Endothelial cell (in vitro differentiated cells): ENCODE measurements around the gene FAM229B. TPM values are rescaled to one million over a fixed set of nuclear protein-coding genes. Genes with fewer than 3 reads are reported as not detected.

Experiments used
- DNase-seq: peaks from one replicate; pipeline ENCODE4 v3.0.0; 2021; ENCODE audit warnings: low spot score
- H3K27ac Mint-ChIP-seq: one replicate; pipeline ENCODE4 v1.8.0; 2021; ENCODE audit warnings: mixed read lengths, inconsistent platforms; ENCODE audit not compliant: unreplicated experiment
- H3K27me3 Mint-ChIP-seq: one replicate; pipeline ENCODE4 v1.8.0; 2021; ENCODE audit warnings: mild to moderate bottlenecking, moderate library complexity, mixed read lengths, inconsistent platforms; ENCODE audit not compliant: unreplicated experiment
- H3K36me3 Mint-ChIP-seq: one replicate; pipeline ENCODE4 v1.8.0; 2021; ENCODE audit warnings: mild to moderate bottlenecking, low read depth, mixed read lengths, inconsistent platforms; ENCODE audit not compliant: unreplicated experiment
- H3K4me1 Mint-ChIP-seq: one replicate; pipeline ENCODE4 v1.8.0; 2021; ENCODE audit warnings: mild to moderate bottlenecking, mixed read lengths, inconsistent platforms; ENCODE audit not compliant: unreplicated experiment
- H3K4me3 Mint-ChIP-seq: one replicate; pipeline ENCODE4 v1.8.0; 2021; ENCODE audit warnings: mild to moderate bottlenecking, mixed read lengths, inconsistent platforms; ENCODE audit not compliant: unreplicated experiment
- H3K9me3 Mint-ChIP-seq: one replicate; pipeline ENCODE4 v1.8.0; 2021; ENCODE audit warnings: mixed read lengths, inconsistent platforms; ENCODE audit not compliant: unreplicated experiment
- long read RNA-seq: library from polyadenylated mRNA; unstranded; transcript quantifications from one replicate; pipeline ENCODE4 v2.0.0, GENCODE V29; 2020; ENCODE audit not compliant: unreplicated experiment
- total RNA-seq: library from RNA; stranded (reverse); fragmentation: NEBNext Ultra II Directional; extraction: Animal tissue kit (Norgen Biotek cat#: 25700); gene quantifications from one replicate; pipeline ENCODE4 v1.2.1, GENCODE V29; 2021; ENCODE audit not compliant: unreplicated experiment
- TF ChIP-seq, protein P1 (sequence below): fragments of 200-600 bp; sonication (generic); IDR thresholded peaks from one replicate; pipeline ENCODE4 v1.5.0; 2021; ENCODE audit warnings: antibody characterized with exemption; ENCODE audit not compliant: unreplicated experiment

Gene FAM229B, protein sequence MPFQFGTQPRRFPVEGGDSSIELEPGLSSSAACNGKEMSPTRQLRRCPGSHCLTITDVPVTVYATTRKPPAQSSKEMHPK
- 20.9 TPM for total RNA-seq
- long read RNA-seq, transcript FAM229B-201 (4 exons, 2,543 nt): major isoform, 9 of 13 reads
- long read RNA-seq, partial matches to known transcripts: 0 of 13 reads
- long read RNA-seq, other reads (novel, unspliced or antisense): 4 of 13 reads

DNA sequence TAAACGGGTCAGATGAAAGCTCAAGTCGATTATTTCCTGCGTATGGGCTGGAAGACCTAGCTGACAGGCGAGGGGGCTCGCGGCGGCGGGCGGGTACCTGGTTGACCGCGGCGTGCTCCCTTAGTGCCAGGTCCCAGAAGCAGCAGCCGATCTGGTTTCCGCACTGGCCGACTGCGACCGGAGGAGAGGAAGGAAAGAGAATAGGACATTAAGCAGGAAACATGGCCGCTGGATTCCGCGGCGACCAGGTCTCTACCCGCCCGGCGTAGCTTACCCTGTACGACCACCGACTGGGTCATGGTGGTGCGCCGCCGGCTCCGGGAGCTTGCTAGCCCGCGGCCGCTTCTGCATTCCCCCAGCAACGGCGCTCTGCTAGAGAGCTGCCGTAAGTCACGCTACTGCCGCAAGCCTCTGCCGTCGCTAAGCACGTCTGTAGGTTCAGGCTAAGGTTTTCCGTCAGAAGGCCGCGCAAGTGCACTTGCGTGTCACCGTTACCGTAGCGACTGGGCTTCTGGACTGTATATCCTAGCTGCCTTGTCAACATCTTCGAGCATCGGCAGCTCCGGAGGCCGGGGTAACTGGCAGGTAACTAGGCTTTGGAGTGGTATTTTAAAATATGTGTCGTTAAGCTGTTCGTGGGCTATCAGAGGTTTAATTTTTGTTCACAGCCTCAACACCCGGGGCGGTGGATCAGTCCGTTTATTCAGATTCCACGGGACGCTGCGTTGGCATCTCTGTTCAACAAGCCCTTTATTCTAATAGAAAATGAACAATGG, at the start of gene FAM229B, which contains the start of gene TUBE1:
TSS of gene FAM229B (plus strand) at position 456 of the 776 bp plus-strand sequence. CDS start 11,693 bp downstream, outside the sequence.
TSS of gene TUBE1 (minus strand) at position 347 of the 776 bp plus-strand sequence. CDS start at position 299, 48 bp downstream.
- peaks cover 2% of the 10 kb centered on the region for H3K4me1 Mint-ChIP-seq
- H3K27ac Mint-ChIP-seq: no peak within 1 kb of the TSS
- TF ChIP-seq, protein P1, sequence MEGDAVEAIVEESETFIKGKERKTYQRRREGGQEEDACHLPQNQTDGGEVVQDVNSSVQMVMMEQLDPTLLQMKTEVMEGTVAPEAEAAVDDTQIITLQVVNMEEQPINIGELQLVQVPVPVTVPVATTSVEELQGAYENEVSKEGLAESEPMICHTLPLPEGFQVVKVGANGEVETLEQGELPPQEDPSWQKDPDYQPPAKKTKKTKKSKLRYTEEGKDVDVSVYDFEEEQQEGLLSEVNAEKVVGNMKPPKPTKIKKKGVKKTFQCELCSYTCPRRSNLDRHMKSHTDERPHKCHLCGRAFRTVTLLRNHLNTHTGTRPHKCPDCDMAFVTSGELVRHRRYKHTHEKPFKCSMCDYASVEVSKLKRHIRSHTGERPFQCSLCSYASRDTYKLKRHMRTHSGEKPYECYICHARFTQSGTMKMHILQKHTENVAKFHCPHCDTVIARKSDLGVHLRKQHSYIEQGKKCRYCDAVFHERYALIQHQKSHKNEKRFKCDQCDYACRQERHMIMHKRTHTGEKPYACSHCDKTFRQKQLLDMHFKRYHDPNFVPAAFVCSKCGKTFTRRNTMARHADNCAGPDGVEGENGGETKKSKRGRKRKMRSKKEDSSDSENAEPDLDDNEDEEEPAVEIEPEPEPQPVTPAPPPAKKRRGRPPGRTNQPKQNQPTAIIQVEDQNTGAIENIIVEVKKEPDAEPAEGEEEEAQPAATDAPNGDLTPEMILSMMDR: no peak
- no peaks in the 10 kb centered on the region for H3K9me3 Mint-ChIP-seq
- H3K27me3 Mint-ChIP-seq: no peaks in the 10 kb centered on the region
- no peaks in the 10 kb centered on the region for H3K36me3 Mint-ChIP-seq
- H3K4me3 Mint-ChIP-seq: no peak within 1 kb of the TSS
- peak; percentile 84 for DNase-seq

DNA sequence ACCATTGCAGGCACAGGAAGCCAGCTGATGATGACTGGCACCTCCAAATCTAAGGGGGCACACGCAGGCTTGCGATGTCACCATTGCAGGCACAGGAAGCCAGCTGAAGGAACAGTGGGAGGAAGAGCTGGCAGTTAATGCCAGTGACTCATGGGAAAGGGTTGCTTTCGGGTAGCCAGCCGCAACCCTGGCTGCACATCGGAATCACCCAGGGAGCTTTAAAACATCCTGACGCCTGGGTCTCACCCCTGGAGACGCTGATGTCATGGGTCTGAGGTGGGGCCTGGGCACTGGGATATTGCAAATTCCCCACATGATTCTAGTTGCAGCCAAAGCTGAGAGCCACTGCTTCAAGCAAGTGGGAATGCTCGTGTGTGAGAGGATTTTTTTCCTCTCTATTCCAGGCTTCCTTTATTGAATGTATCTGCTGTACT, 49.6 kb upstream of the FAM229B start:
- DNase-seq: no peak
- H3K27me3 Mint-ChIP-seq: peaks cover 2% of the 10 kb centered on the region
- H3K27ac Mint-ChIP-seq: no peak overlapping the region
- peaks cover 46% of the 10 kb centered on the region for H3K4me1 Mint-ChIP-seq
- no peak overlapping the region for H3K4me3 Mint-ChIP-seq
- TF ChIP-seq, protein P1: no peak
- H3K9me3 Mint-ChIP-seq: no peaks in the 10 kb centered on the region
- no peaks in the 10 kb centered on the region for H3K36me3 Mint-ChIP-seq

DNA sequence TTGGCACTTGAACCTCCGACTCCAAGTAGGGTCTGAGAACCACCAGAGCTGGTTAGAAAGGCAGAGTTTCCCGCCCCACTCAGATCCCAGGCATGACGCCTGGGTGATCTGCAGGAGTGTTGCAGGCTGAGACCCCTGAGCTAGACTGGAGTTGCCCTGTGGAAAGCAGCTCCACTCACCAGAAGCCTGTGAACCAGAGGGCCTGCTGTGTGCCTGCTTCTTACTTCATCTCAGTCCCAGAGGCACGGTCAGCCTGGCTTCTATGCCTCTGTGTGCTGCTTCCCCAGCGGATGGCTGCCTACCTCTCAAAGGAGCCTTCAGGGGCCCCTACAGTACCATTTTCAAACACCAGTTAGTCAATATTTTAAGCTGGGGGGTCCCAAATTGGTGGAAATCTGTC, 49.1 kb upstream of the FAM229B start:
- Mint-ChIP-seq H3K9me3 (no peaks in the 10 kb centered on the region), H3K4me1 (peaks cover 49% of the 10 kb centered on the region), H3K4me3 (no peak overlapping the region), H3K36me3 (no peaks in the 10 kb centered on the region), H3K27ac (no peak overlapping the region), H3K27me3 (peaks cover 2% of the 10 kb centered on the region)
- TF ChIP-seq, protein P1: no peak
- DNase-seq: no peak

DNA sequence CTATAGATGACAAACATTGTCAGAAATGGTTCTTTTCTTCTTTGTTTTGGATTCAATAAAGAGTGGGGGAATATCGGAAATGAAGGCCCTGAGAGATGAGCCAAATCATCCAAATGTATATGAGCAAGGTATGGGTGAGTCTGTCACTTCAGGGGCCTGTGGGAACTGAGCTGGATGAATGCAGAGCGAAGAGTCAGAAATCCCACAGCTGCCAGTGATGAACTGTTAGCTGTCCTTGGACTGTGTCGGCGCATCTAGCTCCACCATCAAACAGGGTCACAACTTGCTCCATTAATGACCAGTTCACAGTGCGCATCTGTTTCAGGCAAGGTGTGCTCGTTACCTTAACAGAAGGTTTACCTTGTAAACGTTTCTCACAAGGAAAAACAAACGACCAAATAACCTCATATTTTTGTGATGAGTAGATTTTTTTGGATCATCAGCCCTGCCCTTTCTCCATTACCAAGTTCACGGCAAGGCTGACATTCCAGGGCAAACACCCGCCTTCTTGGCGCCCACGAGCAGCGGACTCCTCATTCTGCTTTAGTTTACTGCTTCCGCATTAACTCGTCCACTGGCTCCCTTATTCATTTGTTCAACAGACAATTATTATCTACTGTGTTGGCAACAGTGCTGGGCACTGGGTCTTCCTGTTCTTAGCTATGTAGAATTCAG, 48.5 kb upstream of the FAM229B start:
- Mint-ChIP-seq H3K27me3 (peaks cover 2% of the 10 kb centered on the region), H3K36me3 (no peaks in the 10 kb centered on the region), H3K4me3 (no peak overlapping the region), H3K4me1 (peaks cover 48% of the 10 kb centered on the region), H3K9me3 (no peaks in the 10 kb centered on the region), H3K27ac (no peak overlapping the region)
- TF ChIP-seq, protein P1: no peak
- DNase-seq: no peak

DNA sequence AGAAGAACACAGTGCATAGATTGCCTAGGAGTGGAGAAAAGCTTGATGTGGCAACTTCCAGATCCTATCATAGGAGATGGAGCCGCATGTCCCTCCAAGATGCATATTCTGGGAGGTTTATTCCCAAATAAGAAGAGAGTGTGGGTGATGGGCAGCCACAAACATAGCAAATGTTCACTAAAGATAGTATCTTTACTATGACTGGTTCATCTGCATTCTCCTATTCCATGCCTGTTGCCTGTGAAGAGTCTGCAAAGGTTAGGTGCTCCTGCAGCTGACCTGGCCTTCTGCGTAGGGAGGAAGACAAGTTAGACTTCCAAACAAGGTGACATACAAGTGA, 48.0 kb upstream of the FAM229B start:
- Mint-ChIP-seq H3K4me1 (peaks cover 48% of the 10 kb centered on the region), H3K9me3 (no peaks in the 10 kb centered on the region), H3K4me3 (no peak overlapping the region), H3K27ac (no peak overlapping the region), H3K27me3 (peaks cover 2% of the 10 kb centered on the region), H3K36me3 (no peaks in the 10 kb centered on the region)
- TF ChIP-seq, protein P1: no peak
- DNase-seq: no peak
